DND-41 (cell line): Measurements from ENCODE around the gene PCSK4.

Source experiments
- EZH2 ChIP-seq: IDR thresholded peaks from 3 replicates; pipeline ENCODE4 v1.6.1; 2012; ENCODE audit warnings: borderline replicate concordance, low read depth, mild to moderate bottlenecking, moderate library complexity, low read length, inconsistent platforms; ENCODE audit not compliant: severe bottlenecking
- TF ChIP-seq, protein P1 (sequence below): IDR thresholded peaks from 2 replicates; pipeline ENCODE4 v1.5.1; 2012; ENCODE audit warnings: borderline replicate concordance, low read length, moderate library complexity, mild to moderate bottlenecking; ENCODE audit not compliant: poor library complexity, severe bottlenecking; ENCODE audit errors: extremely low read depth

DNA sequence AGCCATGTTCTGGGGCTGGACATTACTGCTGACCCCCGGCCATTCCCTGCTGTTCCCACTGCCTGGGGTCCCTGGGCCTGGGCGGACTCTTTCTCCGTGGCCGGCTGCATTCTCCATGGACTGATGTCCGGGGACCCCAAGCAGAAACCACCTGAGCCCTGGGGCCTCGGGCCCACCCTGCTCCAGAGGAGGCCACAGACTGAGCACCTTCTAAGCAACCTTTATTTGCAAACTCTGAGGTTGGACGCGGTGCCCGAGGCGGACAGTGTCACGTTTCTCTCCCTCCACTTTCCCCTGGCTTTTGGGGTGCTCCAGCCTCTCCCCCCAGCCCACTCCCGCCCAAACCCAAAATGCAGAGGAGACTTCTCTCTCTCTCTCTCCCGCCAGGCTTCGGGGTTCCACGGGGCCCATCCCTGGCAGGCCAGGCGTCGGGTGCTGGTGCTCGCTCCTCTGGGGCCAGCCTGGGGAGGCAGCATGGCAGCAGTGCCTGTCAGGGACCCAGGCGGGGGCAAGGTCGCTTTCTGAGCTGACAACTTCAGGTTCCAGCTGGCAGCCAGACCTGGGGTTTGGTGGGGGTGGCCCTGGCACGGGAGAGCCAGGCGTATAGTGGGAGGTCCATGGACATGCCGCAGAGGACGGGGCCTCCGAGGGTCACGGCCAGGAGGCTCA, 8.8 kb downstream of the PCSK4 start:
- TF ChIP-seq, protein P1, sequence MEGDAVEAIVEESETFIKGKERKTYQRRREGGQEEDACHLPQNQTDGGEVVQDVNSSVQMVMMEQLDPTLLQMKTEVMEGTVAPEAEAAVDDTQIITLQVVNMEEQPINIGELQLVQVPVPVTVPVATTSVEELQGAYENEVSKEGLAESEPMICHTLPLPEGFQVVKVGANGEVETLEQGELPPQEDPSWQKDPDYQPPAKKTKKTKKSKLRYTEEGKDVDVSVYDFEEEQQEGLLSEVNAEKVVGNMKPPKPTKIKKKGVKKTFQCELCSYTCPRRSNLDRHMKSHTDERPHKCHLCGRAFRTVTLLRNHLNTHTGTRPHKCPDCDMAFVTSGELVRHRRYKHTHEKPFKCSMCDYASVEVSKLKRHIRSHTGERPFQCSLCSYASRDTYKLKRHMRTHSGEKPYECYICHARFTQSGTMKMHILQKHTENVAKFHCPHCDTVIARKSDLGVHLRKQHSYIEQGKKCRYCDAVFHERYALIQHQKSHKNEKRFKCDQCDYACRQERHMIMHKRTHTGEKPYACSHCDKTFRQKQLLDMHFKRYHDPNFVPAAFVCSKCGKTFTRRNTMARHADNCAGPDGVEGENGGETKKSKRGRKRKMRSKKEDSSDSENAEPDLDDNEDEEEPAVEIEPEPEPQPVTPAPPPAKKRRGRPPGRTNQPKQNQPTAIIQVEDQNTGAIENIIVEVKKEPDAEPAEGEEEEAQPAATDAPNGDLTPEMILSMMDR, result no peak
- TF ChIP-seq EZH2, result no peak
